Stimulated activated CD8-positive, alpha-beta memory T cell treated with anti-CD3 and anti-CD28 coated beads, Interleukin-2, amount 100 ng/mL, for 1 hour (primary cell): ENCODE data around the gene FAM3C.
"Not testable (repeated sequence)": the region's sequence is repeated elsewhere in the genome, so short reads cannot be mapped to it uniquely, and the experiment has no call there.

Source experiments
- DNase-seq, 2 donors: peaks; one replicate each; pipeline ENCODE4 v3.0.0-alpha.2; 2020; ENCODE audit warnings: low read depth in 2 of 2

FAM3C gene

GRCh38 chr7:121395961-121396757 lies at the start of gene FAM3C:
FAM3C (minus strand) TSS chr7:121396308; CDS start chr7:121382969, 13,339 bp downstream.
- DNase-seq = peak; percentile 57 to 74

DNA sequence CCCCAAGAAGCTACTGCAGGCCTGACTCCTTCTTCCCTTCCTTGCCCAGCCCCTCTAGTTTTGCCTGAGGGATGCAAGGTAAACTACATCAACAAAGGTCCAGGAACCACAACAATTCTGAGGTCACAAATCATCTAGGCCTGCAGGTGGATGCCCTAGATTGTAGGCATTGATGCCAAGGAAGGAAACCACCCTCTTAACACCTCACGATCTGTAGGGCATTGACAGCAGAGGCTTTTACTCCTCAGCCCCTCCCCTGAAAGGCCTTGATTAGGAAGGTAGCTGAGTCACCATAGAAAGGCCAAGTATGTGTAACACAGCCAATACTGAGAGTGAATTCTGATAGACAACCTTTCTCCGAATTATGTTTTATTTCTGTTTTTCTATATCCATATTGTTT lies 46.7 kb upstream of the FAM3C start:
- no peak for DNase-seq

DNA sequence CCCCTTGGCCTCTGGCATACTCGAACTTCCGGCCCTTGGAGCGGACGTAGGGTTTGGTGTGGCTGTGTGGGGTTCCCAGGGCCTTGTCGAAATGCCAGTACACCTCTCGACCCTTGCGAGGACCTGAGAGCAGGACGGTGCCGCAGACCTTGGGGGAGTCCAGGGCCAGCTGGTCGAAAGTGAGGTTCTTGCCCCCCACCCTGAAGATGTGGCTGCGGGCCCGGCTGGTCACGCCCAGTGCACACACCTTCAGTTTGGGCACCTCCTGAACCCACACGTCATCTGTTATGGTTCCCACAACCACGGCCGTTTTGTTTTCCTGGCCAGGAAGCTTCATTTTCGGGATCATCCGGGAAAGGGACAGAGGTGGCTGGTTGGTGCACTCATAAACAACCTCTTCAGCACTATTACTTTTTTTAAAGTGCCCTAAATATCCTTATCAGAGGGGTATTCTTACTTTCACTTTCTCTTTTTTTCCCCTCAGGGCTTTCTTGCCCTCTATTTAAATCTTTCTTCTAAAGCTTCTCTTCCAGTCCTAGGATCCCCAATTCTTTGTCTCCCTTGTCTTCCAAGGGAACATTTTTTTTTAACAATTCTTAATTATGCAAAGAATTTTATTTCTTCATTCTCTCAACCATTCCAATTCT lies 44.9 kb upstream of the FAM3C start:
- no peak for DNase-seq

GRCh38 chr7:121438043-121438955 lies 42.2 kb upstream of the FAM3C start:
- peak; percentile 29 to 53 for DNase-seq

- DNase-seq = no peak
Measured at GRCh38 chr7:121437470-121437869, 41.4 kb upstream of the FAM3C start.

DNA sequence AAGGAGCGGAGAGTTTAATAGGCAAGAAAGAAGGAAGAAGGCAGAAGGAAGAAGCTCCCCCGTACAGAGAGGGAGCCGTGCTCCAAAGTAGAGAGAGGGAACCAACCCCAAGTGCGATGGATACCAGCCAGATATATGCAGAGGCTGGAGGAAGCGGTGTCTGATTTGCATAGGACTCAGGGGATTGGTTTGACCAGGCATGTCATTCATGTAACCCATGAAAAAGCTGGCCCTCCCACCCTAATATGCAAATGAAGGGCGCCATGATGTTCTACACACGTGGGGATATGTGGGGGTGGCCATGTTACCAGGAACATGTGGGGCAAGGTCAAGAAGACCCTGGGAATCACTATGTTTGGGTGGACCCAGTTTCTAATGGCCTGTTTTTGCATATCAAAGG lies 40.6 kb upstream of the FAM3C start:
- no peak for DNase-seq

GRCh38 chr7:121436136-121436535 lies 40.0 kb upstream of the FAM3C start:
- no peak for DNase-seq

DNA sequence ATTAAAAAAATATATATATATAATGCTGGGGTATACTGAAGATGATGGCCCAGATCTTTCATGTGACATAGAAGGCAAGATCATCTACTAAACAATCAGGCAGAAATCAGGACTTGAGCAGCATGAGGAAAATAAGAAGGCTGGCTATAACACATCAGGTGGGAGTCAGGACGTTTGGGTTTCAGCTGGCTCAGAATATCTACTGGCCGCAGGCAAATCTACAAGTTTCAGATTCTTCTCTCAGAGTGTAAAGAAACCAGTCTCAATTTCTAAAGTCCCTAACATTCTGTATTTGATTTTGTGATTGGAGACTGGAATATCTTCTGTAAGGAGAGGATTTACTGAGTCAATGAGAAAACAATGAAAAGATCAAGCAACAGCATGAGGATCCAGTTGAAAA lies 37.7 kb upstream of the FAM3C start:
- DNase-seq = no peak

DNA sequence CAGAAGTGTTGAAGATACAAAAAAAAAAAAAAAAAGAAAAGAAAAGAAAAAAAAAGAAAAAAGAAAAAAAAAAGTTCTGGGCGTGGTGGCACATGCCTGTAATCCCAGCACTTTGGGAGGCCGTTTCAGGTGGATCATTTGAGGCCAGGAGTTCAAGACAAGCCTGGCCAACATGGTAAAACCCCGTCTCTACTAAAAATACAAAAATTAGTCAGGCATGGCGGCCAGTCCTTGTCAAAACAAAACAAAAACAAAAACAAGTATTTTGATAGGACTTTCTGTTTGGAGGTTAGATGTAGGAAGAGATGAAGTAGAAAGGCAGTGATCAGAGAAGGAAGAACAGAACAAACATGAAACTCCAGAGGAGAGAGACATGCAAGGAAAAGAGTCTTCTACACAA lies 36.4 kb upstream of the FAM3C start:
- DNase-seq = not testable (repeated sequence)

DNA sequence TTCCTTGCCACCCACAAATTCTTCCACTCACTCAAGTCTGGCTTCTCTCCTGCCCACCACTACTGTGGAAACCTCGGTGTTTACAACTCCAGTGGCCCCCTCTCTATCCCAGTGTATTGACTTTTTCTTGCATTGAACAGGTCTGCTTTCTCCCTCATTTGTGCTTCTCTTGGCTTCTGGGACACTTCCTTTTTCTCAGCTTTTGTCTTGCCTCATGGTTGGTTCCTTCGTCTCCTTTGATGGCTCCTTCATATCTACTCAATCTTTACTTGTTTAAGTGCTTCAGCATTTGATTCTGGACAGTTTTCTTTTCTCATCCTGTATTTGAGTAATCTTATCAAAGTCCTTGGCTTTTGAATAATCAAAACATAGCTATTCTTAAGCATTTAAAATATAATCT lies 35.9 kb upstream of the FAM3C start:
- DNase-seq = no peak

DNA sequence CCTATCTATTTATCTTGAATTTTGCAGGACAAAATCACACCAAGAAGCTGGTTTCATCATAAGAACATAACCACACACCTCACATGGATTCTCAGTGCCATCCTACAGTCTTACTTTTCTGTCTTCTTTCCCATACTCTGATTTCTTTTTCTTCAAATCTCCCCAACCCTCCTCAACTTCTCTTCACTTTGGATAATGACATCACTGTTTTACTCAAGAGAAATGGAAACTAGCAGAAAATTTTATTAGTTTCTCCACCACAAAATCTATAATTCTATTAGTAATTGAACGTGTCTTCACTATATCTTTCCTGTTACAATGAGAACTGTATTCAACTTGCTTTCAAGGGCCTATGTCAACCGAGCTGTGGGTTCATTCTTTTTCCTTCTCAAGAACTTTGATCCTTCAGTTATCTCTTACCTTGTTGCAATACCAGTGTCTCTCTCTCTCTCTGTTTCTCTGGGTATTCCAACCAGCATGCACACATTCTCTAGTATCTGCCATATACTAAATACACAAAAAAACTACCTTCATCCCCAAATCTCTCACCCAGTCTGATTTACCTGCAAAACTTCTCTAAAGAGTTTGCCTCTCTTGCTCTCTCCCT lies 35.4 kb upstream of the FAM3C start:
- no peak for DNase-seq

- DNase-seq = no peak
Measured at GRCh38 chr7:121430558-121430957, 34.5 kb upstream of the FAM3C start.

DNA sequence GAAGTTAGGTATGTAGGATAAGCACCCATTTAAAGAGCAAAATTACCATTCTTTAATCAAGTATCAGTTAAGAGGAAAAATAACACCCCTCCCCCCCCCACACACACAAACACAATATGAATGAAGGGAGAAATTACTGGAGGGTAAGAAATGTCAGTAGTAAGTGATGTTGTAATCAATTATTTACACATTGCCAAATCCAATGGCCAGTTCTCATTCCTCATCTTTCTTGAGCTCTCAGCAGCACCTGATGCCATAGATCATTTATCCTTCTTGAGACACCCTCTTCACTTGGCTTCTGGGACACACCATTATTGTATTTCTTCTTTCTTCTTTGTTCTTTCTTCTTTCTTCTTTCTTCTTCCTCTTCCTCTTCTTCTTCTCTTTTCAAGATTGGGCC lies 33.7 kb upstream of the FAM3C start:
- DNase-seq = no peak

DNA sequence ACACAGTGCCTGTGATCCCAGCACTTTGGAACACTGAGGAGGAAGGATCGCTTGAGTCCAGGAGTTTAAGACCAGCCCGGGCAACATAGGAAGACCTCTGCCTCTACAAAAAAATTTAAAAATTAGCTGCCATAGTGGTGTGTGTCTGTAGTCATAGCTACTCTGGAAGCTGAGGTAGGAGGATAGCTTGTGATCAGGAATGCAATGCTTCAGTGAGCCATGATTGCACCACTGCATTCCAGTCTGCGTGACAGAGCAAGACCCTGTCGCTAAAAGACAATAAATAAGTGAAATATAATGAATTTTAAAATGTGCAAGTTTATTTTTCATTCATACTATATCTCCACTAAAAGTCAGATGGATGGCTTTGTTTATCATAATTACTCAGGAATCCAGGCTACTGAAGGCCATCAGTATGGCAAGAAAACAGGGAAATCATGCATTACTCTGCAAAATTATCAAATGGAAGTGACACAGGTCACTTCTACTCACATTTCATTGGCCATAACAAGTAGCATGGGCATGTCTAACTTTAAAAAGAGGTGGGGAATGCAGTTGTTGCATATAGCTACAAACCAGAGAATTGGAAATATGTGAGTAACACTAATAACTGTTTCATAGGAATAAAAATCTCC lies 32.9 kb upstream of the FAM3C start:
- no peak for DNase-seq

- not testable (repeated sequence) for DNase-seq
Measured at GRCh38 chr7:121421743-121422142, 25.6 kb upstream of the FAM3C start.

DNA sequence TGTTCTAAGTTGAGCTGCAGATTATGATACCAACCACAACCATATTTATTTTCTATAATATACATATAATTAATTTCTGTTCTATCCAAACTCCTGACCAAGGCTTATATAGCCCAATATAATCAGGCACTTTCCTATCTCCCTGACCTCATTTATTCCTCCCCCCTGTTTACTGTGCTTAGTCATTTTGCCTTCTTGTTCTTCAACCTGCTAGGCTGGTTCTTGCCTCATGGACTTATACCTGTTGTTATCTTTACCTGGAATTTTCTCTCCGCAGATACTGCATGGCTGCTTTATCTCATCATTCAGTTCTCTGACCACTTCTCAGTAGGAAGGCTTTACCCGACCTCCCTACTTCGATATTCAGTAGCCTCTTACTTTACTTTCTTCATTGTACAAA lies 24.9 kb upstream of the FAM3C start:
- DNase-seq = no peak

GRCh38 chr7:121419201-121420148 lies 23.4 kb upstream of the FAM3C start:
- DNase-seq = no peak

- no peak for DNase-seq
Measured at GRCh38 chr7:121416533-121416932, 20.4 kb upstream of the FAM3C start.

- DNase-seq = no peak
Measured at GRCh38 chr7:121414436-121414835, 18.3 kb upstream of the FAM3C start.

DNA sequence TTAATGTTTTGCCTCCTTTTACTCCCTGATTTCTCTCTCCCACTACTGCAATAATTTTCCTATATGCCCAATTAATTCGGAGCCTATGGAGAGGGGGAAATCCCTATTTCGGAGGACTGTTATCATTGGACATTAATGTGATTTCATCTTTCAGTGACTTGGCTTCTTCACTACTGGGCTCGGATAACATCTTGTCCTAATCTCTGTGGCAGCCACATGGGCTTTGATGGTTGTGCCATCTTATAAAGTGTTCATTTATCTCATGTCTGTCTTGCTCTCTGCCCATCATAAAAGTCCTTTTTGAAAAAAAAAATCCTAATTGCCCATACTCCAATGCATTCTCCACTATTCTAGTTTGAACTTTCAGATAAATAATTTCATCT lies 15.5 kb upstream of the FAM3C start:
- no peak for DNase-seq
